ENCODE data around the gene ARHGEF40.

DNA sequence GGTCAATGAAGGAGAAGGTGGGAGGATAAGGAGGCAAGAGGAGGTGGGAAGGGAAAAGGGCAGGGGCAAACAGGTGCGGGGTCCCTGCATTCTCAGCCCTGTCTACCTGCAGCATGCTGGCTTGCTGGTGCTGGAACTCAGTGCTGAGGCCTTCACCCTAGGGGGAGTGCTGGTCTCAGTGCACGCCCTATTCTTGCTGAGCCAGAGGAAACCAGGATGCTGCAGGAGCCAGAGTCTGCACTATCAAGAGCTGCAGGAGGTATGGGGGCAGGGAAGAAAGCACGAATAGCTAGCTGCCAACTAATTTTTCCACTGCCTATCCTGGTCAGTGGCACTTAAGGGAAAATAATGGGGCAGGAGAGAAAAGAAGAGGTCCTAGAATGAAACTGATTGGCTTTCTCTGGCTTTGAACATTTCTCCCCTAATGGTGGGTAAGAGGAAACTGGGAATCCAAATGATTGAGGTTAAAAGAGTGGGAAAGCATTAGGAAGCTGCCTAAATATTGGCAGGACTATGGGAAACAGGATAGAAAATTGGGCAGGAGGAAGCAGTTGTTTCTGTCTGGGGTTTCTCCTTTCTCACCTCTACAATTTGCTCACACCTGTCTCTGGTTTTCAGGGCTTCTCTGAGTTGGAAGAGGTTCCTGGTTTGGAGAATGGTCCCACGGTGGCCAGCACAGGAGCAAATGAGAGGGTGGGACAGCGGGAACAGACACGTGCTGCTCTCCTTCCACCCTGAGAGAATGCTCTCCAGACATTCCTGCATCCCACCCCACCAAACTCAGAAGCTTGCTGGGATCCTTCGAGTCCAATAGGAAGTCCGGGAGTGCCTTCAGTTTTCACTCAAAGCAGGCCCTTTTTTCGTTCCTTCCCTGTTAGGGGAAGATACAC, 32.7 kb downstream of the ARHGEF40 start:
- TF ChIP-seq EZH2 (IDR thresholded peaks at IDR 0.05; ENCODE audit: insufficient read depth, poor library complexity, severe bottlenecking), result no peak
- no peak for TF ChIP-seq EZH2phosphoT487 (IDR thresholded peaks at IDR 0.05; ENCODE audit: insufficient read depth, low read depth)

Data from GM23248 (cell line).